Measurements from ENCODE around the gene GUCY2D.
A peak's percentile ranks its signal among the peaks of the same experiment; 100 is the strongest.
"Not testable (repeated sequence)": the region's sequence is repeated elsewhere in the genome, so short reads cannot be mapped to it uniquely, and the experiment has no call there.

Gene GUCY2D

GRCh38 chr17:8056232-8056975 is 54.0 kb downstream of the GUCY2D start:
- in situ Hi-C loops (cut with HindIII; ENCODE audit: low pct_ligation_motif_present, low pct_unique_long_range_greater_than_20kb, low sequenced_read_pairs): no loop called here
- no peak for DNase-seq

- DNase-seq: no peak
- in situ Hi-C loops (cut with HindIII; ENCODE audit: low pct_ligation_motif_present, low pct_unique_long_range_greater_than_20kb, low sequenced_read_pairs): no loop called here
Observed at GRCh38 chr17:8056976-8057625, 54.7 kb downstream of the GUCY2D start.

- in situ Hi-C loops (cut with HindIII; ENCODE audit: low pct_ligation_motif_present, low pct_unique_long_range_greater_than_20kb, low sequenced_read_pairs): no loop called here
- peak; percentile 83 for DNase-seq
Observed at GRCh38 chr17:8057691-8058114, 55.3 kb downstream of the GUCY2D start.

GRCh38 chr17:8059131-8059530 is 56.7 kb downstream of the GUCY2D start:
- in situ Hi-C loops (cut with HindIII; ENCODE audit: low pct_ligation_motif_present, low pct_unique_long_range_greater_than_20kb, low sequenced_read_pairs): no loop called here
- DNase-seq: no peak

GRCh38 chr17:8060274-8060673 is 57.9 kb downstream of the GUCY2D start:
- DNase-seq: peak; percentile 79
- in situ Hi-C loops (cut with HindIII; ENCODE audit: low pct_ligation_motif_present, low pct_unique_long_range_greater_than_20kb, low sequenced_read_pairs): no loop called here

GRCh38 chr17:8061851-8062250 is 59.4 kb downstream of the GUCY2D start:
- DNase-seq: not testable (repeated sequence)

GRCh38 chr17:8062435-8062806 is 60.0 kb downstream of the GUCY2D start:
- DNase-seq: no peak
- in situ Hi-C loops (cut with HindIII; ENCODE audit: low pct_ligation_motif_present, low pct_unique_long_range_greater_than_20kb, low sequenced_read_pairs): no loop called here

More at GRCh38 chr17:8061851-8062250, 59.4 kb downstream of the GUCY2D start:
- in situ Hi-C loops (cut with HindIII; ENCODE audit: low pct_ligation_motif_present, low pct_unique_long_range_greater_than_20kb, low sequenced_read_pairs): not testable (repeated sequence)

- no peak for DNase-seq
- in situ Hi-C loops (cut with HindIII; ENCODE audit: low pct_ligation_motif_present, low pct_unique_long_range_greater_than_20kb, low sequenced_read_pairs): no loop called here
Observed at GRCh38 chr17:8062807-8063483, 60.5 kb downstream of the GUCY2D start.

- no peak for DNase-seq
- in situ Hi-C loops (cut with HindIII; ENCODE audit: low pct_ligation_motif_present, low pct_unique_long_range_greater_than_20kb, low sequenced_read_pairs): no loop called here
Observed at GRCh38 chr17:8063761-8064534, 61.5 kb downstream of the GUCY2D start.

- no peak for DNase-seq
- in situ Hi-C loops (cut with HindIII; ENCODE audit: low pct_ligation_motif_present, low pct_unique_long_range_greater_than_20kb, low sequenced_read_pairs): no loop called here
Observed at GRCh38 chr17:8064561-8065019, 62.2 kb downstream of the GUCY2D start.

GRCh38 chr17:8066841-8067775 is 64.7 kb downstream of the GUCY2D start:
- in situ Hi-C loops (cut with HindIII; ENCODE audit: low pct_ligation_motif_present, low pct_unique_long_range_greater_than_20kb, low sequenced_read_pairs): no loop called here
- no peak for DNase-seq

- in situ Hi-C loops (cut with HindIII; ENCODE audit: low pct_ligation_motif_present, low pct_unique_long_range_greater_than_20kb, low sequenced_read_pairs): no loop called here
Observed at GRCh38 chr17:8067806-8068205, 65.4 kb downstream of the GUCY2D start.

GRCh38 chr17:8068736-8069586 is 66.5 kb downstream of the GUCY2D start:
- in situ Hi-C loops (cut with HindIII; ENCODE audit: low pct_ligation_motif_present, low pct_unique_long_range_greater_than_20kb, low sequenced_read_pairs): no loop called here

More at GRCh38 chr17:8067806-8068205, 65.4 kb downstream of the GUCY2D start:
- DNase-seq: no peak

GRCh38 chr17:8069587-8069860 is 67.1 kb downstream of the GUCY2D start:
- DNase-seq: no peak
- in situ Hi-C loops (cut with HindIII; ENCODE audit: low pct_ligation_motif_present, low pct_unique_long_range_greater_than_20kb, low sequenced_read_pairs): no loop called here

More at GRCh38 chr17:8068736-8069586, 66.5 kb downstream of the GUCY2D start:
- no peak for DNase-seq

Data from ACHN (cell line).